GM18861 (cell line): ENCODE results near the gene SERINC2.
"Not testable (repeated sequence)": the region's sequence is repeated elsewhere in the genome, so short reads cannot be mapped to it uniquely, and the experiment has no call there.

Source experiments
- ATAC-seq: cut with Tn5 transposase; IDR thresholded peaks from one replicate; pipeline ENCODE4 v1.9.1; 2021; ENCODE audit not compliant: unreplicated experiment

SERINC2 gene

DNA sequence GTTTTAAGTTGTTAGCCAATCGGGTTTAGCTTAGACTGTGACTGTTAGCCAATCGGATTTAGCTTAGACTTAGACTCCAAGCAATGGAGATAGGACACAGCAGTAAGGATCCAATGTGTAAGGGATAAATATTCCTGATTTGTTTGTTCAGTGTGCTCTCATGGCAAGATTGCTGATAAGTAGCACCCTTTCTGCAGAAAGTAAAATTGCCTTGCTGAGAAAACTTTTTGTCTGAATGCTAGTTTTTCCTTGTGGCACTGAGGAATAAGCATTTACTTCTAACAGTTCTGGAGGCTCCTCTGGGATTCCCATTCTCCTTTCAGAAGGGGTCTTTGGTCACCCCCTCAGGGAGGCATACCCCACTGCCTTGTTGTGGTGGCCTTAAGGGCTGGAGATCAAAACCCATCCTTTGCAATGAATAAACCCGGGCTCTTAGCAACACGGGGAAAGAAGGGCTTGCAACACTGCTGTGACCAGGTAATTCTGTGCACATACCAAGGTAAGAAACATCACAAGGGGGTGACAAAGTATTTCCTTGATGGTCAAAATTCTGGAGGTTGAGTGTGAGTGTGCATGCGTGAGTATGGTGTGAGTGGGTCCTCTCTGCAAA, 45.4 kb downstream of the SERINC2 start:
- no peak for ATAC-seq

DNA sequence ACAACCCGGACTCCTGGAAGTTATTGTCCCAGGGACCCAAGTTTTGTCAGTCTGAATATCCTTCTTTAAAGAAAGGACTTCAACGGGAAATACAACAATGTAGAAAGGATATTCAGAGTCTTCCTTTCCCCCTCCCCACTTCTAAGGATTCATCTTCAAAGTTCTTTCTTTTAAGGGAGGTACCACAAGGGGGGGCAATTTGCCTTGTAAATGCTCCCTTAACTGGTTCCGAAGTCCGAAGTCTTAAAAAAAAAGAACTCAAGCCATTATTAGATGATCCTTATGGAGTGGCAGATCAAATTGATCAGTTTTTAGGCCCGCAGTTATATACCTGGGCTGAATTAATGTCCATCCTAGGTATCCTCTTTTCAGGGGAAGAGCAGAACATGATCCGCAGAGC, 47.0 kb downstream of the SERINC2 start:
- ATAC-seq, result no peak

DNA sequence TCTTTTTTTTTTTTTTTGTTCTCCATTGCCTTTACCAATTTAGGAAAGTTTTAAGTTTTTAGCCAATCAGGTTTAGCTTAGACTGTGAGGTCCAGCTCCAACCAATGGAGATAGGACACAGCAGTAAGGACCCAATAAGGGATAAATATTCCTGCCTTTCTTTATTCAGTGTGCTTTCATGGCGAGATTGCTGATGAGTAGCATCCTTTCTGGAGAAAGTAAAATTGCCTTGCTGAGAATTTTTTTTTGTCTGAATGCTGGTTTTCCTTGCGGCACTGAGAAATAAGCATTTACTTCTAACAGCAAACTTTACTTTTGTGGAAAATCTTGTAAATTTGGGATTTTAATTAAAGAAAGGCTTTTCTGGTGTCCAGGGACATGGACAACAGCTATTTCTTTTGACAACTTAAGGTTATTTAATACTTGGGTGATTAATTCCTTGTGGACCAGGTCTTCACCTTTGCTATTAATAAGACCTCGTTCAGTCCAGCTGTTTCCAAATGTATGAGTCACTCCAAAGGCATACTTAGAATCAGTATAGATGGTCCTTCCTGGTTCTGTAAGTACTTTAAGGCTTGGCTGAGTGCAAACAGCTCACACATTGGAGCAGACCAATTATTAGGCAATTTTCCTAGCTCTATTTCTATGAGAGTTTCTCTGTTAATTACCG, 54.1 kb downstream of the SERINC2 start:
- ATAC-seq, result no peak

DNA sequence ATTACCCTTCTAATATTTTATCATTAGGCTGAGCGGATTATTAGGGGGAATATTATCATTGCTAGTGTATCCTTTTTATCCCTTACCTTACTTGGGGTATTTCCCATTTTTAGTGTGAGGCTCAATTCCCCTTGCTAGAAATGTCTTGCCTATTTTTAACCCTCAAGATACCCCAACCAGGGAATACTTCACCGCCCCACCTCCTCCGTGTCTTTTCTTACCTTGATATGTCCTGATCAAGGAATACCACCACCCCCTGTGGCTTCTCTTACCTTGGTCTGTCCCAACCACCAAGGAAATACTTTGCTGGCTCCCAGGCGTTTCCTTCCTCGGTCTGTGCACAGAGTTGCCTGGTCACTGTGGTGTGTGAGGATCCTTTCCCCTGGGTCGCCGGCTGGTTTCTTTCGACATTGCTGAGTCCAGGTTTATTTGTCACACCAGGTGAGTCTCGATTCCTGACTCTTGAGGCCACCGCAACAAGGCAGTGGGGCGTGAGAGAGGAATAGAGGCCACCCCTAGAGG, 57.8 kb downstream of the SERINC2 start:
- no peak for ATAC-seq

DNA sequence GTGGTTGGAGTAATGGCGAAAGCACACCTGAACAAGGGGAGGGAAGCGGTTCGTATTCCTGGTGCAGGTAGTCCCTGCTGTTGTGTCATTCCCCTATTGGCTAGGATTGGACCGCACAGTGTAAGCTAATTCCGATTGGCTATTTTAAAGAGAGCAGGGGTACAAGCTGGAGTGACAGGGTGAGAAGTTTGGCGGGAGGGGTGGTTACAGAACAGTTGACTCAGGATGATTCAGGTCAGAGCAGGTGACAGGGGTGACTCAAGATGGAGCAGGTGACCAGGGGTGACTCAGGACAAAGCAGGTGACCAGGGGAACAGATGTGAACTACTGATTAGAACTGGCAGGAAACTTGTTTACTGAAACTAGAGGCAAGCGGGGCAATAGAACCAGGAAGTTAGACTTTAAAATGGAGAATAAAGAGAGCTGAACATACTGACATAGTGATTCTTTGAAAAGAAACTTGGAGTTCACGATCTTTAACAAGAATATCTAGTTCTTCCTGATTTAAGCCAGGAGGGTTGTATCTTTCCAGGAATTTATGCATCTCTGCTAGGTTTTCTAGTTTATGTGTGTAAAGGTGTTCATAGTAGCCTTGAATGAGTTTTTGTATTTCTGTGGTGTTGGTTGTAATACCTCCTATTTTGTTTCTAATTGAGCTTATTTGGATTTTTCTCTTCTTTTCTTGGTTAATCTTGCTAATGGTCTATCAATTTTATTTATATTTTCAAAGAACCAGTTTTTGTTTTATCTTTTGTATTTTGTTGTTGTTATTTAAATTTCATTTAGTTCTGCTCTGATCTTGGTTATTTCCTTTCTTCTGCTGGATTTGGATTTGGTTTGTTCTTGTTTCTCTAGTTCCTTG, 58.7 kb downstream of the SERINC2 start:
- ATAC-seq, result not testable (repeated sequence)

DNA sequence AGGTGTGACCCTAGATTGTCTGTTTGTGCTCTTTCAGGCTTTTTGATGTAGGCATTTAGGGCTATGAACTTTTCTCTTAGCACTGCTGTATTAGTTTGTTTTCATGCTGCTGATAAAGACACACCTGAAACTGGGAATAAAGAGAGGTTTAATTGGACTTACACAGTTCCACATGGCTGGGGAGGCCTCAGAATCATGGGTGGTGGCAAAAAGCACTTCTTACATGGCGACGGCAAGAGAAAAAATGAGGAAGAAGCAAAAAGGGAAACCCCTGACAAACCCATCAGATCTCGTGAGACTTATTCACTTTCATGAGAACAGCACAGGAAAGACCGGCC, 59.3 kb downstream of the SERINC2 start:
- not testable (repeated sequence) for ATAC-seq

DNA sequence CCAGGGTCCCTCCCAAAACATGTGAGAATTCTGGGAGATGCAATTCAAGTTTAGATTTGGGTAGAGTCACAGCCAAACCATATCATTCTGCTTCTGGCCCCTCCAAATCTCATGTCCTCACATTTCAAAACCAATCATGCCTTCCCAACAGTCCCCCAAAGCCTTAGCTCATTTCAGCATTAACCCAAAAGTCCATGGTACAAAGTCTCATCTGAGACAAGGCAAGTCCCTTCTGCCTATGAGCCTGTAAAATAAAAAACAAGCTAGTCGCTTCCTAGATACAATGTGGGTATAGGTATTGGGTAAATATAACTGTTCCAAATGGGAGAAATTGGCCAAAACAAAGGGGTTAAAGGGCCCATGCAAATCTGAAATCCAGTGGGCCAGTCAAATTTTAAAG, 59.7 kb downstream of the SERINC2 start:
- not testable (repeated sequence) for ATAC-seq

DNA sequence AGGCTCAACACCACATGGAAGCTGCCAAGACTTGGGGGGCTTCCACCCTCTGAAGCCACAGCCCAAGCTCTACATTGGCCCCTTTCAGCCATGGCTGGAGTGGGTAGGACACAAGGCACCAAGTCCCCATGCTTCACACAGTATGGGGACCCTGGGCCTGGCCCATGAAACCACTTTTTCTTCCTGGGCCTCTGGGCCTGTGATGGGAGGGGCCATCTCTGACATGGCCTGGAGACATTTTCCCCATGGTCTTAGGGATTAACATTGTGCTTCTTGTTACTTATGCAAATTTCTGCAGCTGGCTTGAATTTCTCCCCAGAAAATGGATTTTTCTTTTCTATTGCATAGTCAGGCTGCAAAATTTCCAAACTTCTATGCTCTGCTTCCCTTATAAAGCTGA, 60.5 kb downstream of the SERINC2 start:
- ATAC-seq, result not testable (repeated sequence)

DNA sequence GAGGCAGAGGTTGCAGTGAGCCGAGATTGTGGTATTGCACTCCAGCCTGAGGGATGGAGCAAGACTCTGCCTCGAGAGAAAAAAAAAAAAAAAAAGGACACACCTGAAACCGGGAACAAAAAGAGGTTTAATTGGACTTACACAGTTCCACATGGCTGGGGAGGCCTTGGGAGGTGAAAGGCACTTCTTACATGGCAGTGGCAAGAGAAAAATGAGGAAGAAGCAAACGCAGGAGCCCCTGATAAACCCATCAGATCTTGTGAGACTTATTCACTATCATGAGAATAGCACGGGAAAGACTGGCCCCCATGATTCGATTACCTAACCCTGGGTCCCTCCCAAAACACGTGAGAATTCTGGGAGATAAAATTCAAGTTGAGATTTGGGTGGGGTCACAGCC, 61.6 kb downstream of the SERINC2 start:
- not testable (repeated sequence) for ATAC-seq

DNA sequence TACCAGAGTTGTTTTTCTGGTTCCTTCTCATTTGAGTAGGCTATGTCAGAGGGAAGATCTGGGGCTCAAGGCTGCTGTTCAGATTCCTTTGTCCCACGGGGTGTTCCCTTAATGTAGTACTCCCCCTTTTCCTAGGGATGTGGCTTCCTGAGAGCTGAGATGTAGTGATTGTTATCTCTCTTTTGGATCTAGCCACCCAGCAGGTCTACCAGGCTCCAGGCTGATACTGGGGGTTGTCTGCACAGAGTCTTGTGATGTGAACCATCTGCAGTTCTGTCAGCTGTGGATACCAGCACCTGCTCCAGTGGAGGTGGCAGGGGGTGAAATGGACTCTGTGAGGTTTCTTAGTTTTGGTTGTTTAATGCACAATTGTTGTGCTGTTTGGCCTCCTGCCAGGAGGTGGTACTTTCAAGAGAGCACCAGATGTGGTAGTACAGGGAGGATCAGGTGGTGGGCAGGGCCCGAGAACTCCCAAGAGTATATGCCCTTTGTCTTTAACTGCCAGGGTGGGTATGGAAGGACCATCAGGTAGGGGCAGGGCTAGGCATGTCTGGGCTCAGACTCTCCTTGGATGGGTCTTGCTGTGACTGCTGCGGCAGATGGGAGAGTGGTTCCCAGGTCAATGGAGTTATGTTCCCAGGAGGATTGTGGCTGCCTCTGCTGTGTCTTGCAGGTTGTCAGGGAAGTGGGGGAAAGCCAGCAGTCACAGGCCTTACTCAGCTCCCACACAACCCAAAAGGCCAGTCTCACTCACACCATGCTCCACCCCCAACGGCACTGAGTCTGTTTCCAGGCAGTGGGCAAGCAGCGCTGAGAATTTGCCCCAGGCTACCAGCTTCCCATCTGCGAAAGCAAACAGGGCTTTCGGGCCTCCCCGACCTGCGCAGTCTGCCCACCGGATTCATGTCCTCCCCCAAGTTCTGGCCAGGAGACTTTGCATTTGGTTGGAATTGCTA, 64.2 kb downstream of the SERINC2 start:
- peak; percentile 66 for ATAC-seq

DNA sequence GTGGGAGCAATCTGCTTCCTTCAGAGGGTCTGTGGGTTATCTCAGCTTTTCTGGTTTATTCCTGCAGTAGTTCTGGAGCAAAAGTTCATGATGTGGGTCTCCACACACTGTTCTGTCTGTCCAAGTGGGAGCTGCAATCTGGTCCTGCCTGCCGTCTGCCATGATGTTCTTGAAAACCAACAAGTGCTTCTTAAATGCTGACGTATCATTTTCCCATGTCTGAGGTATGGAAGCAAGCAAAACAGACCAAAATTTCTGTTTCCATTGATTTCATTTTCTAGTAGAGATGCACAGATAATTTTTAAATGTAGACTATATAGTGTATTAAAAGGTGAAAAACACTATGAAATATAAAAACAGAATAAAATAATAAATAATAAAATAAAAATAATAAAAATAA, 65.2 kb downstream of the SERINC2 start:
- ATAC-seq, result no peak

DNA sequence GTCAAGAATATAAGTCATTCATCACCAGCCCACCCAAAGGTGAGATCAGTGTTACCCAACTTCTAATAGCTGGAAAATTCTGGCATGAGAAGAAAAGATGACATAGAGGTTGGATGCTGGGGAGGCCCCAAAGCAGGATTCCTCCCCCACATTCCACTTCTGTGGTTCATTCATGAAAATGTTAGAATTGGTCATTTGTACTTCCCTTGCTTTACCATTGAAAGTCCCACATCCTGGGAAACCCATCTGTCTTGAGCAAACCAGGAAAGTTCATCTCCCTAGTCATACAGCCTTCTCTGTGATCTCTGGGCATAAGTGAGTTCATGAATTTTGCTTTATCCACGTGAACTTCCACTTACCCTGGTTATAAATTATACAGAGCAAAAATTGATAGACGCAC, 66.8 kb downstream of the SERINC2 start:
- no peak for ATAC-seq

DNA sequence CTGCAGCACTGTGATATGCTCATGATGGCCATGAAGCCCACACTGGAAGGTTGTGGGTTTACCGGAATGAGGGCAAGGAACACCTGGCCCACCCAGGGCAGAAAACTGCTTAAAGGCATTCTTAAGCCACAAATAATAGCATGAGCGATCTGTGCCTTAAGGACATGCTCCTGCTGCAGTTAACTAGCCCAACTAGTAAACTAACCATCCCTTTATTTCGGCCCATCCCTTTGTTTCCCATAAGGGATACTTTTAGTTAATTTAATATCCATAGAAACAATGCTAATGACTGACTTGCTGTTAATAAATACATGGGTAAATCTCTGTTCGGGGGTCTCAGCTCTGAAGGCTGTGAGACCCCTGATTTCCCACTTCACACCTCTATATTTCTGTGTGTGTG, 67.4 kb downstream of the SERINC2 start:
- ATAC-seq, result not testable (repeated sequence)

DNA sequence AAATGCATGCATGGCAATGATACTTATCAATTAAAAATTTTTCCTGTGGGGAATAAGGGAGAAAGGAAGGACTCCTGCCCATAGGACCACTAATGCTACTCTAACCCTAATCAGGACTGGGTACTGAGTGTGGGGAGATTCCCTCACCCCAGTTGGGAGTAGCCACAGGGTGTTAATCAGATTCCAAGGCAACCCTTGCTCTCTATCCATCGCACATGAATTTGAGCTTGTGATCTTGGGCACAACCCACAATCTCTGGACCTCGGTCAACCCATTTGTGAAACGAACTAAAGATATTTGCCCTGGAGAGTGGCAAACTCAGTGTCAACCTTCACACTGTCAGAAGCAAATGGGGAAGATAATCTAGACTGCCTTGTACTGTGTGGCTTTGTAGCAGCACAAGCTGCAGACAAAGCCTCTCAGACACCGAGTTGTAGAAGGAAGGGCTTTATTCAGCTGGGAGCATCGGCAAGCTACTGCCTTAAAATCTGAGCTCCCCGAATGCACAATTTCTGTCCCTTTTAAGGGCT, 69.5 kb downstream of the SERINC2 start:
- ATAC-seq, result no peak

DNA sequence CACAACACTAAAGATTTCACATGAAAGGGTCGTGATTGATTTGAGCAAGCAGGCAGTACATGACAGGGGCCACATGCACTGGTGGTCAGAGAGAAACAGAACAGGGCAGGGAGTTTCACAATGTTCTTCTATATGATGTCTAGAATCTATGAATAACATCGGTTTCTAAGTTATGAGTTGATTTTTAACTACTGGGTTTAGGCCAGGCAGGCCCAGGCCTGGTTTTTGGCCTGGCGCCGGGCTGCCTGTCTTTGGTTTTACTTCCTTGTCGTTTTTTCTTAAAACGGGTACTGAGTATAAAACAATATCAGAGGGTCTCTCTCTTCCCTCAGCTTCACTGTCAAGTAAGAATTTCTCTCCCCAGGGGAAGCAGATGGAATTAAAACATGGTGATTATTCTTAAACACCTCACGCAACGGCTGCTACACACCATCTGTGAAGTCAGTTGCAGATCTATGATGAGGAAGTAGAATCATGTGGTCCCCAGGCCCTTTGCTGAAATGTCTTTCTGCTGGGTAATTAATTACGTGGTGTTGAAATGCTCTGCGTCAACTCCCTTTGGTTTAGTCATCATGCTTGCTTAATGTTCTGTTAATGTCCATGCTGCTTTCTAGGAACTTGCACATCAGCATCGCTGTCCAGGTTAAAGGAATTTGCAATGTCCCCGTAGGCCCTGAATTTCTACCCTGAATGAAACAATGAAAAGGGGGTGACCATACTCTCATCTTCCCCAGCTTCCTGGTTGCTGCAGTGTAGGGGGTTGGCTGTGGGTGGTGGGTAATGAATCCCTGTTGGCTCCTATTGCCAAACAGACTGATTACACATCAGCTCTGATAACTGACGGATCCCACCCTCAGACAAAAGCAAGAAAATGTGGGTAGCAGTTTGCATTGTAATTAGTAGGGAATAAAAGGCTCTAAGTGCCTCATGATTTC, 70.3 kb downstream of the SERINC2 start:
- ATAC-seq, result peak; percentile 71
